ENCODE measurements around the gene PXYLP1.

PXYLP1 gene

DNA sequence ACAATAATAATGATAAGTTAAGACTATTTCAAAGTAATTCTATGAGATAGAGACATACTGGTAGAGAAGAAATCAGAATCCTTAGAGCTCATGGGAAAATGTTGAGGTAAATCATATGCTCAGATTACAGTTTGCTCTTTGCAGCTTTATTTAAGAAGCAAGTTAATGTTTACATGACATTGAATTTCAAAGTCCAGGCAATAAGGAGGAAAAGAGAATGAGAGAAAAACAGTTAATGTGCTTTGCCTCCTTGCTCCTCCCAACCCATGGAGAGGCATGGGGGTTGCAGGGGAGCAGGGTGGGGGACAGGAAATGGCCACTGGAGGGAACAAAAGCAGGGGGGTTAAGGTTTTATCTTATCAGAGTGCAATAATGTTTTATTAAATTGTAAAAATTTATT lies 94.5 kb downstream of the PXYLP1 start:
- TF ChIP-seq CTBP1 (IDR thresholded peaks at IDR 0.05; ENCODE audit: borderline replicate concordance) (no peak), FOXM1 (IDR thresholded peaks at IDR 0.05; ENCODE audit: borderline replicate concordance) (no peak), L3MBTL2 (conservative IDR thresholded peaks at IDR 0.05) (no peak), ARNT (IDR thresholded peaks at IDR 0.05) (no peak), TARDBP (IDR thresholded peaks at IDR 0.05) (no peak), HDGF (IDR thresholded peaks at IDR 0.05; ENCODE audit: borderline replicate concordance) (no peak), BHLHE40 (IDR thresholded peaks at IDR 0.05; ENCODE audit: borderline replicate concordance) (no peak), FOXK2 (IDR thresholded peaks at IDR 0.05) (no peak), LEF1 (IDR thresholded peaks at IDR 0.05; ENCODE audit: borderline replicate concordance) (no peak), FOXA1 (IDR thresholded peaks at IDR 0.05) (no peak), NFRKB (IDR thresholded peaks at IDR 0.05) (no peak), ELF4 (IDR thresholded peaks at IDR 0.05) (no peak), ZNF384 (IDR thresholded peaks at IDR 0.05) (no peak)
- TF ChIP-seq, protein P1, sequence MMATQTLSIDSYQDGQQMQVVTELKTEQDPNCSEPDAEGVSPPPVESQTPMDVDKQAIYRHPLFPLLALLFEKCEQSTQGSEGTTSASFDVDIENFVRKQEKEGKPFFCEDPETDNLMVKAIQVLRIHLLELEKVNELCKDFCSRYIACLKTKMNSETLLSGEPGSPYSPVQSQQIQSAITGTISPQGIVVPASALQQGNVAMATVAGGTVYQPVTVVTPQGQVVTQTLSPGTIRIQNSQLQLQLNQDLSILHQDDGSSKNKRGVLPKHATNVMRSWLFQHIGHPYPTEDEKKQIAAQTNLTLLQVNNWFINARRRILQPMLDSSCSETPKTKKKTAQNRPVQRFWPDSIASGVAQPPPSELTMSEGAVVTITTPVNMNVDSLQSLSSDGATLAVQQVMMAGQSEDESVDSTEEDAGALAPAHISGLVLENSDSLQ (IDR thresholded peaks at IDR 0.05) = no peak
- no peak for DNase-seq (ENCODE audit: extremely low spot score)
- POLR2A ChIA-PET = interaction anchor here (1.1 kb wide), 1 partner anchor 14 kb away, joined by 3 read pairs; no protein-coding TSS in a partner anchor
- CTCF ChIA-PET = no interaction called here

DNA sequence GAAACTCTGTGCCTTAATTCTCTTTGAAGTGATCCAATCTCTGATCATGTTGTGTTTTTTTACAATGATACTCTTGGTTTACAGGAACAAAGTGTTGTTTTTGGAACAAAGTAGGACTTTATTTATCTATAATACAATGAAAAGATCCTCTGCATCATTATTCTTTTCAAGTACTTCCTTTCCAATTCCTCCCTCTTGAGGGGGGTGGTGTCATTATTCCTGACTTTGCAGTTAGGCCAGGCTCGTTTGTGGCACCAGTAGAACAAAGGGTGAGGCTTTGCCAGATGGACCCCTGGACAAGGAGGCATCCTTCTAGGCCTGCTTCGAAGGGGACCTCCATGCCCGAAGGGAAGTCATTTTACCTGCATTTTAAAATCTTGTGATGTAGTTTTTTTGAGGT lies 95.0 kb downstream of the PXYLP1 start:
- POLR2A ChIA-PET = no interaction called here

DNA sequence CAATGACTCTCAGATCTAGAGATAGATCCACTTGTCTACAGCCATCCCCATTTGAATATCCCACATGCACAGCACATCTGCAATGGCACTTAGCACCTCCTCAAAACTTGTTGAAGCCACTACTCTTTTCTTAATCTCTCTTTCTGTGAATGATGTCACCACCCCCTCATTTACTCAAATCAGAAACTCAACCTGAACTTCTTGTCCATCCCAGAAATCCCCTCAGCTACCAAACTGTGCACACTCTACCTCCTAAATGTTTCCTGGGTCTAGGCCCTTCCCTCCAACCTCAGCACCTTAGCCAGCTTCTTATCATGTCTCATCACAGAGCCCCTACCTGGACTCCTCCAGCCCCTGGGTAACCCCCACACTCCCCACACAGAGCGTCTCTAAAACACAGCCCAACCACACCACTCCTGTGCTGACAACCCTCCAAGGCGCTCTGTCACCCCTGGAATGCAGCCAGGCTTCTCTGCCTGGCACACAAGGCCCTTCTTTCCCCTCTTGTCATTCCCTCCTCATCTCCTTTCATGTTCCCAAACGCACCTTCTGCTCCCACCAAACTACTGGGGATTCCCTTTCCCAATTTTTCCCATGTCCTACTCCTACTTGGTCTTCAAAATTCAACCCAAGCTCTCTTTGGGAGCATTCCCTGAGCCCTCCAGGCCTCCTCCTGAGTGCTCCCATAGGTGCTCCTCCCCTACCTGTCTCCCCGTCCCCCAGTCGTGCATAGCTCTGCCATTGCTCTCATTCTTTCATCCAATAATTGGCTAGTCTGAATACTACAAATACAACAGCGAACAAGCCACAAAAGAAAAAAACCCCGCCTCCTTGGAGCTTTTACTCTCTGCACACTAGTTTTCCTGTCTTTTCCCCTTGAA lies 96.9 kb downstream of the PXYLP1 start:
- ChIA-PET POLR2A (interaction anchor here (2.5 kb wide), 1 partner anchor 17 kb away, joined by 10 read pairs; no protein-coding TSS in a partner anchor), CTCF (no interaction called here)
- TF ChIP-seq LEF1 (IDR thresholded peaks at IDR 0.05; ENCODE audit: borderline replicate concordance) = no peak
- TF ChIP-seq FOXK2 (IDR thresholded peaks at IDR 0.05) = no peak
- no peak for TF ChIP-seq ELF4 (IDR thresholded peaks at IDR 0.05)
- no peak for TF ChIP-seq L3MBTL2 (conservative IDR thresholded peaks at IDR 0.05)
- no peak for TF ChIP-seq TARDBP (IDR thresholded peaks at IDR 0.05)
- no peak for TF ChIP-seq CTBP1 (IDR thresholded peaks at IDR 0.05; ENCODE audit: borderline replicate concordance)
- no peak for TF ChIP-seq ZNF384 (IDR thresholded peaks at IDR 0.05)
- no peak for TF ChIP-seq HDGF (IDR thresholded peaks at IDR 0.05; ENCODE audit: borderline replicate concordance)
- no peak for TF ChIP-seq NFRKB (IDR thresholded peaks at IDR 0.05)
- TF ChIP-seq BHLHE40 (IDR thresholded peaks at IDR 0.05; ENCODE audit: borderline replicate concordance) = no peak
- no peak for DNase-seq (ENCODE audit: extremely low spot score)

More for the DNA sequence above, 95.0 kb downstream of the PXYLP1 start:
- no peak for TF ChIP-seq TARDBP (IDR thresholded peaks at IDR 0.05)
- TF ChIP-seq NFRKB (IDR thresholded peaks at IDR 0.05) = no peak
- no peak for TF ChIP-seq CTBP1 (IDR thresholded peaks at IDR 0.05; ENCODE audit: borderline replicate concordance)
- no peak for TF ChIP-seq ELF4 (IDR thresholded peaks at IDR 0.05)
- TF ChIP-seq SP1 (IDR thresholded peaks at IDR 0.05) = no peak
- no peak for TF ChIP-seq FOXM1 (IDR thresholded peaks at IDR 0.05; ENCODE audit: borderline replicate concordance)
- TF ChIP-seq FOXA1 (IDR thresholded peaks at IDR 0.05) = no peak
- no peak for DNase-seq (ENCODE audit: extremely low spot score)
- CTCF ChIA-PET = no interaction called here

DNA sequence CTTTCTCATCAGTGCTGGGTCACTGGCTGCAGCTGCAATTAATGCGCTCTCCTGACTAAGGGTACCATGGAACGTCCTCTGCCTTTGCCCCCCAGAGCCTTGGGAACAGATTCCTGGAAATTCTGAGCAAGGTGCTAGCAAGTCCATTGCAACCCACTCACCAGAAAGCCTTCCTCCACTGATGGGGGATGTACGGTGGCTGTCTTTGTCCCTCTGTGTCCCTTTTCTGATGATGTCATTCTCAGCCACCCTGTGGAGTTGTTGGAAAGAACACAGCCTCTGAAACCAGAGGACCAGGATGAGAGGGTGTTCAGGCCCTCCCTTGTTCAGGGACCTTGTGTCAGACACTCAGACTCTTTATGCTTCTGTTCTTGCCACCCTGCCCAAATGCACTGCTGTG lies 98.6 kb downstream of the PXYLP1 start:
- POLR2A ChIA-PET = interaction anchor here (2.5 kb wide), 1 partner anchor 19 kb away, joined by 11 read pairs; no protein-coding TSS in a partner anchor
- TF ChIP-seq CTBP1 (IDR thresholded peaks at IDR 0.05; ENCODE audit: borderline replicate concordance) (no peak), NFRKB (IDR thresholded peaks at IDR 0.05) (no peak), BHLHE40 (IDR thresholded peaks at IDR 0.05; ENCODE audit: borderline replicate concordance) (no peak), FOXK2 (IDR thresholded peaks at IDR 0.05) (no peak), L3MBTL2 (conservative IDR thresholded peaks at IDR 0.05) (no peak), FOXA1 (IDR thresholded peaks at IDR 0.05) (no peak)
- TF ChIP-seq, protein P1 (IDR thresholded peaks at IDR 0.05) = no peak
- CTCF ChIA-PET = no interaction called here
- DNase-seq (ENCODE audit: extremely low spot score) = no peak

DNA sequence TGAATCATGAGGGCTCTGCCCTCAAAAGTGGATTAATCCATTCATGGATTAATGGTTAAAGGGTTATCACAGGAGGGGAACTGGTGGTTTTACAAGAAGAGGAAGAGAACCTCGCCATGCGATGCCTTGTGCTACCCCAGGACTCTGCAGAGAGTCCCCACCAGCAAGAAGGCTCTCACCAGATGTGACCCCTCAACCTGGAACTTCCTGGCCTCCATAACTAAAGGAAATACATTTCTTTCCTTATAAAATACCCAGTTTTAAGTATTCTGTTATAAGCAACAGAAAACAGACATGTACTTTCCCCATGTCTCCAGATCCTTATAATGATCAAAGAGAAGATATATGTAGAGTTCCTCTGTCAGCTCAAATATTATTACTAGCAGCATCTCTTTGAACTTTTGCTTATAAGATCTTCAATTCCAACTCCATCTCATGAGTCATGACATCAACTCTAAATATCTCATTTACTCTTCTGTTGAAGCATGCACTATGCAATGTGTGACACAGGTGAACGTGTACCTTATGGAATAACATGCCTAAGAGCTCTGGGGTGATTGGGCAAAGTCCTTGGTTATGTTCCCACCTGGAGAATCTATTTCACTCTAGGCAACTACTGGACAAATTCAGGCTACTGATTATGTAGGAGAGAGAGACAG lies 99.2 kb downstream of the PXYLP1 start:
- CTCF ChIA-PET = interaction anchor here (1.1 to 2.4 kb wide), 2 partner anchors 19 to 23 kb away, joined by 6 to 9 read pairs; no protein-coding TSS in a partner anchor
- no peak for DNase-seq (ENCODE audit: extremely low spot score)
- POLR2A ChIA-PET = interaction anchor here (2.5 kb wide), 1 partner anchor 19 kb away, joined by 11 read pairs; no protein-coding TSS in a partner anchor
- TF ChIP-seq SUZ12 (IDR thresholded peaks at IDR 0.05) (no peak), TARDBP (IDR thresholded peaks at IDR 0.05) (no peak)

DNA sequence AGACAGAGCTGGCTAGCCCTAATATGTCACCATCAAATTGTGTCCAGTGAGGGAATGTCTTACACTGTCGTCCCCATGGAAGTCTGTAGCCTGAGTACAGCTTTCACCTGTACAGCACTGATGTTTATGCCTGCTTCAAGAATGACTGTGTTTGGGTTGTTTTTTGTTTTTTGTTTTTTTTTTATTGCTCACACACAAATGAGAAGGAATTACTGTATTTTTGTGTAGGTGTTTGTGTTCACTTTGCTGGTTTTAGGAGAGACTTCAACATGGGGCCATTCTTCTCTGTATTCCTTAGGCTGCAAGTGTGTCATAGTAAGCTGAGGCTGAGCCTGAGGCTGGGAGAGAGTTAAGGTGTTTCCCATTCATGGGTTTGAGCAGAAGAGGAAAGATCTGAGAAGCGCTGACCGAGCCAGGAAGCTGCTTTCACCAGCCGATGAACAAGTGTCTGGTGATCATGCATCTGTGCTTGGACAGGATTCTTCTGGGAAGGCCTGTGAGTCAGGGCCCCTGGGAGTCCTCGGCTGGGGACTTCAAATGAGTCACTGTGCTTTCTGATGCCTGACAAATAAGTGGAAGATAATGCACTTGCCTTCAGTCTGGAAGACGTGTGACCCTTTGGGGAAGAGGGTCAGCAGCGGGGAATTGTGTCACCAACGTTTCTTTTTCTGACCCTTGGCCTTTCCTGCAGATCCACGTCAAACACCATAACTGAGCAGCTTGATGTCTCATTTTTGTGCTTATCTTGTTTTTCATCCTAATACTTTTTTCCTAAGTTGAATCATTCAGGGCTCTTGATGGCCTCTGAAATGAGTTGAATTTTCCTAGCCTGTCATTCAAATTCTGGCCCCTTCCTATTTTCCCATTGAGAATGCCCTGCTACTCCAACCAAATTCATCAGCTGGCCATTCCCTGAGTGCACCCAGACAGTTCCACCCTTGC lies 100.0 kb downstream of the PXYLP1 start:
- ChIA-PET POLR2A (interaction anchor here (2.5 kb wide), 1 partner anchor 20 kb away, joined by 11 read pairs; no protein-coding TSS in a partner anchor), CTCF (interaction anchor here (1.1 to 2.4 kb wide), 2 partner anchors 20 to 23 kb away, joined by 6 to 9 read pairs; no protein-coding TSS in a partner anchor)
- TF ChIP-seq NFRKB (IDR thresholded peaks at IDR 0.05) = no peak
- no peak for TF ChIP-seq BHLHE40 (IDR thresholded peaks at IDR 0.05; ENCODE audit: borderline replicate concordance)
- TF ChIP-seq ELF4 (IDR thresholded peaks at IDR 0.05) = no peak
- TF ChIP-seq, protein P1 (IDR thresholded peaks at IDR 0.05) = no peak; the same call in 1 of the 2 replicates
- no peak for TF ChIP-seq HDGF (IDR thresholded peaks at IDR 0.05; ENCODE audit: borderline replicate concordance)
- TF ChIP-seq L3MBTL2 (conservative IDR thresholded peaks at IDR 0.05) = no peak
- no peak for TF ChIP-seq SUZ12 (IDR thresholded peaks at IDR 0.05)
- no peak for TF ChIP-seq FOXK2 (IDR thresholded peaks at IDR 0.05)
- TF ChIP-seq LEF1 (IDR thresholded peaks at IDR 0.05; ENCODE audit: borderline replicate concordance) = no peak
- TF ChIP-seq ZNF384 (IDR thresholded peaks at IDR 0.05) = no peak
- TF ChIP-seq FOXA1 (IDR thresholded peaks at IDR 0.05) = no peak
- no peak for TF ChIP-seq TARDBP (IDR thresholded peaks at IDR 0.05)
- no peak for TF ChIP-seq SP1 (IDR thresholded peaks at IDR 0.05)
- no peak for TF ChIP-seq FOXM1 (IDR thresholded peaks at IDR 0.05; ENCODE audit: borderline replicate concordance)
- TF ChIP-seq CTBP1 (IDR thresholded peaks at IDR 0.05; ENCODE audit: borderline replicate concordance) = no peak
- DNase-seq (ENCODE audit: extremely low spot score) = peak; percentile 22

Measured in HEK293T (cell line).